Gastroesophageal sphincter (tissue), 4 donors: Measurements from ENCODE around the gene CAMK2N1. TPM values are rescaled to one million over a fixed set of nuclear protein-coding genes. Genes with fewer than 3 reads are reported as not detected.

Experiments used
- ATAC-seq: fragments of 150-250 bp; one replicate; pipeline ENCODE4 v1.9.1; 2016; ENCODE audit warnings: mild to moderate bottlenecking, moderate library complexity
- H3K27ac ChIP-seq, 4 donors: fragments of 200-600 bp; sonication (generic) in 3 of 4; 1 replicate in 3 of 4; 2 replicates in 1 of 4; pipeline ENCODE4 v1.5.1; 2016 to 2019
- H3K27me3 ChIP-seq: fragments of 200-600 bp; sonication (generic); one replicate; pipeline ENCODE4 v1.5.1; 2019
- H3K36me3 ChIP-seq, 2 donors: fragments of 200-600 bp; sonication (generic); one replicate each; pipeline ENCODE4 v1.5.1; 2019; ENCODE audit warnings: control low read depth in 1 of 2
- H3K4me1 ChIP-seq, 3 donors: fragments of 200-600 bp; sonication (generic); 1 replicate in 2 of 3; 2 replicates in 1 of 3; pipeline ENCODE4 v1.5.1; 2016 to 2019; ENCODE audit warnings: control low read depth in 2 of 3
- H3K4me3 ChIP-seq, 2 donors: fragments of 200-600 bp; sonication (generic); one replicate each; pipeline ENCODE4 v1.5.1; 2019; ENCODE audit warnings: mild to moderate bottlenecking in 1 of 2, moderate library complexity in 1 of 2
- H3K9me3 ChIP-seq, 3 donors: fragments of 200-600 bp; sonication (generic); one replicate each; pipeline ENCODE4 v1.5.1; 2017 to 2019; ENCODE audit warnings: control low read depth in 2 of 3
- EP300 ChIP-seq: sonication (generic); formaldehyde crosslinking; IDR thresholded peaks from one replicate; pipeline ENCODE4 v1.6.1; 2017; ENCODE audit warnings: antibody characterized with exemption, mild to moderate bottlenecking
- POLR2A ChIP-seq, 2 donors: fragments of 450-650 bp; IDR thresholded peaks; one replicate each; pipeline ENCODE4 v1.6.1; 2017; ENCODE audit warnings: antibody characterized with exemption in 2 of 2, mild to moderate bottlenecking in 2 of 2, moderate library complexity in 1 of 2
- POLR2AphosphoS5 ChIP-seq: sonication (generic); formaldehyde crosslinking; IDR thresholded peaks from one replicate; pipeline ENCODE4 v1.6.1; 2017; ENCODE audit warnings: antibody characterized with exemption
- WGBS, 2 donors: methylation state at CpG; one replicate each; pipeline ENCODE4 v1.1.5; 2018; ENCODE audit warnings: low coverage in 1 of 2; 5-methylcytosine and 5-hydroxymethylcytosine counted together
- total RNA-seq, 4 donors: library from RNA; depleted of rRNA; stranded (reverse); fragments of >200 nt; gene quantifications; one replicate each; pipeline ENCODE4 v1.1.0, GENCODE V29; 2016
- TF ChIP-seq, protein P1 (sequence below), 4 experiments: fragments of 200-600 bp in 2 of 4; fragments of 450-650 bp in 2 of 4; sonication (generic) in 1 of 4; IDR thresholded peaks; one replicate each; pipeline ENCODE4 v1.5.1; 2017 to 2019; ENCODE audit warnings: antibody characterized with exemption in 4 of 4, mild to moderate bottlenecking in 2 of 4, moderate library complexity in 2 of 4

Gene CAMK2N1
- 10 to 100 TPM; 18.2 to 29.6 (median 26.2) TPM for total RNA-seq

GRCh38 chr1:20485527-20486456 lies at the start of gene CAMK2N1:
Gene CAMK2N1, minus strand, starts transcription at chr1:20486210. Its CDS starts 831 bp downstream, at chr1:20485379.
- no peak for TF ChIP-seq EP300
- TF ChIP-seq, protein P1, sequence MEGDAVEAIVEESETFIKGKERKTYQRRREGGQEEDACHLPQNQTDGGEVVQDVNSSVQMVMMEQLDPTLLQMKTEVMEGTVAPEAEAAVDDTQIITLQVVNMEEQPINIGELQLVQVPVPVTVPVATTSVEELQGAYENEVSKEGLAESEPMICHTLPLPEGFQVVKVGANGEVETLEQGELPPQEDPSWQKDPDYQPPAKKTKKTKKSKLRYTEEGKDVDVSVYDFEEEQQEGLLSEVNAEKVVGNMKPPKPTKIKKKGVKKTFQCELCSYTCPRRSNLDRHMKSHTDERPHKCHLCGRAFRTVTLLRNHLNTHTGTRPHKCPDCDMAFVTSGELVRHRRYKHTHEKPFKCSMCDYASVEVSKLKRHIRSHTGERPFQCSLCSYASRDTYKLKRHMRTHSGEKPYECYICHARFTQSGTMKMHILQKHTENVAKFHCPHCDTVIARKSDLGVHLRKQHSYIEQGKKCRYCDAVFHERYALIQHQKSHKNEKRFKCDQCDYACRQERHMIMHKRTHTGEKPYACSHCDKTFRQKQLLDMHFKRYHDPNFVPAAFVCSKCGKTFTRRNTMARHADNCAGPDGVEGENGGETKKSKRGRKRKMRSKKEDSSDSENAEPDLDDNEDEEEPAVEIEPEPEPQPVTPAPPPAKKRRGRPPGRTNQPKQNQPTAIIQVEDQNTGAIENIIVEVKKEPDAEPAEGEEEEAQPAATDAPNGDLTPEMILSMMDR (IDR thresholded peaks at IDR 0.05) = peak in 1 of 4 experiments; percentile 8
- TF ChIP-seq POLR2A (IDR thresholded peaks at IDR 0.05) = peak; percentile 37 to 63
- Histone ChIP-seq H3K36me3 (no peaks in the 10 kb centered on the region), H3K27me3 (peaks cover 26% of the 10 kb centered on the region), H3K4me3 (peak within 1 kb of the TSS; percentile 63 to 81), H3K9me3 (no peaks in the 10 kb centered on the region), H3K4me1 (peaks cover 0 to 54% (median 18%) of the 10 kb centered on the region in 3 donors), H3K27ac (peak within 1 kb of the TSS; percentile 74 to 96 (median 94))
- WGBS, 2 donors = 1% methylated on average over 9 to 37 of the region's 104 CpGs
- peak; percentile 89 for ATAC-seq

DNA sequence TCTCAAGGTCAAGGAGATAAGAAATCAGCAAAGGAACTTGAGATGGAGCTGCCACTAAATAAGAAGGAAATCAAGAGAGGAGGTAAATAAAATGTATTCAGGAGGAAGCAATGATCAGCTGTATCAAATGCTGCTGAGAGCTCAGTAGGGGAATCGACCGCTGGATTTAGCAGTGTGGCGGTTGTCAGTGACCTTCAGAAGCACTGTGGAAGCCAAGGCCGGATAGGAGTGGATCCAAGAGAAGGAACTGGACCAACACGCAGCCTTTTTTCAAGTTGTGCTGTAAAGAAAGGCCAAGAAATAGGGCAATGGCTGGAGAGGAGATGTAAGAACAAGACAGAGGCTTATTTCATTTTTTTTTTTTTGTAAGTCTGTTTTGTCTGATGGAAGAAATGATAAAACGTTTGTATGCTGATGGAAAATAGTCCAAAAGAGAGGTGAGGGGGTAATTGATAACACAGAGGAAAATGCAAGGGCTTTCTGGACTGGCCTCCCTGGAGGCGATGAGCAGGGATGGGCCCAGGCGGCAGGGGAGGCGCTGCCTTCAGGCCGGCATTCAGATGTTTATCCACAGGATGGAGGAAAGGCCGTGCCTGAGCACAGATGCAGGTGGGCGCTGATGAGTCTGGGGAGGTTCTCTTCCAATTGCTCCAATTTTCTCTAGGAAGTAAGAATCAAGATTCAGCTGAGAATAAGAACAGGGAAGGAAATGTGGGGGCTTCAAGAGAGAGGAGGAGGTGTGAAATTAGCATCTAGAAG lies 48.8 kb upstream of the CAMK2N1 start:
- no peak overlapping the region for H3K4me3 ChIP-seq
- H3K9me3 ChIP-seq = no peaks in the 10 kb centered on the region
- no peak for ATAC-seq
- no peaks in the 10 kb centered on the region for H3K36me3 ChIP-seq
- no peaks in the 10 kb centered on the region for H3K4me1 ChIP-seq
- 48 to 53% methylated on average over 8 to 12 of the region's 12 CpGs for WGBS, 2 donors
- no peak for TF ChIP-seq POLR2A (IDR thresholded peaks at IDR 0.05)
- H3K27me3 ChIP-seq = peaks cover 46% of the 10 kb centered on the region
- no peak overlapping the region for H3K27ac ChIP-seq

- no peaks in the 10 kb centered on the region for H3K4me1 ChIP-seq
- TF ChIP-seq, protein P1 (IDR thresholded peaks at IDR 0.05) = no peak
- no peak for TF ChIP-seq EP300
- TF ChIP-seq POLR2A (IDR thresholded peaks at IDR 0.05) = no peak
- TF ChIP-seq POLR2AphosphoS5 = no peak
- 54 to 60% methylated on average over 2 to 4 of the region's 4 CpGs for WGBS, 2 donors
- no peak for ATAC-seq
- no peak overlapping the region for H3K4me3 ChIP-seq
- peaks cover 57% of the 10 kb centered on the region for H3K27me3 ChIP-seq
- H3K36me3 ChIP-seq = no peaks in the 10 kb centered on the region
- no peak overlapping the region for H3K27ac ChIP-seq
- H3K9me3 ChIP-seq = no peaks in the 10 kb centered on the region
Observed at GRCh38 chr1:20533635-20534034, 47.6 kb upstream of the CAMK2N1 start.

DNA sequence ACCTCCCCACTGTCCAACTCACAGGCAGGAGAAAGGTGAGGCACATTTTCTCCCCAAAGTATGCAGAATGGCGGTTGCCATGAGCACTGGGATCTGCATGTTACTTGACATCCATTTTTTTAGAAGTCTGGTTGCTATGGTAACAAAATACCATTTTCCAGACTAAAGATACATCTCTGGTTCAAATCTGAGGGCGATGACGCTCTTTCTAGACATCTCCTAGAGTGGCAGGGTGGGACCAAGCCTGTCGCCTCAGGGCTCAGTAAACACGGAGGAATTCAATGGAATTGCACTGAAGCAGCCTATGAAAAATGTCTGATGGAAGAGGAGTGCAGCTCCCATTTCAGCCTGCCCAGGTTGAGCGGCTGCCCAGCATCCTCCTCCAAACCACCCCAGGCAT lies 44.9 kb upstream of the CAMK2N1 start:
- 39 to 70% methylated on average over 2 to 4 of the region's 6 CpGs for WGBS, 2 donors
- Histone ChIP-seq H3K4me3 (no peak overlapping the region), H3K27ac (no peak overlapping the region), H3K9me3 (no peaks in the 10 kb centered on the region), H3K4me1 (no peaks in the 10 kb centered on the region), H3K27me3 (peaks cover 73% of the 10 kb centered on the region), H3K36me3 (no peaks in the 10 kb centered on the region)
- TF ChIP-seq EP300 (no peak), POLR2AphosphoS5 (no peak), POLR2A (IDR thresholded peaks at IDR 0.05) (no peak)
- ATAC-seq = no peak

DNA sequence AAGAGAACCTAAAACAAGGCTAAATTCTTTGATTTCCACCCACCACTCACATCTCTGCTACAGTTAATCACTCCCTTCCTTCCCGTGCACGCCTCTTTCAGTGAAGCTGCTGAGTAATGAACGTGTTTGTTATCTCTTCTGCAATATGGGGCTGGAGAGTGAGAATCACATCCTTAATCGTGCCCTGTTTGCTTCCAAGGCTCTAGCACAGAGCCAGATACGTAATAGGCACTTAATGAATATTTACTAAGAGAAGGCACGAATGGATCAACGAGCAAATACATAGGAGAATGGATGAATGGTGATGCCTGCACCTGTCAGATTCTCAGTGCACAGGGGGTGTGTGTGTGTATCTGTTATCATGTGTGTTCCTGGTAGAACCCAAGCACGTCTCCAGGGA lies 44.3 kb upstream of the CAMK2N1 start:
- no peak overlapping the region for H3K4me3 ChIP-seq
- peaks cover 73% of the 10 kb centered on the region for H3K27me3 ChIP-seq
- WGBS, 2 donors = 22 to 44% methylated on average over 6 to 7 of the region's 8 CpGs
- no peak for TF ChIP-seq EP300
- no peak for TF ChIP-seq POLR2AphosphoS5
- TF ChIP-seq, protein P1 (IDR thresholded peaks at IDR 0.05) = no peak
- no peak for TF ChIP-seq POLR2A (IDR thresholded peaks at IDR 0.05)
- H3K4me1 ChIP-seq = no peaks in the 10 kb centered on the region
- H3K27ac ChIP-seq = no peak overlapping the region
- no peak for ATAC-seq
- H3K36me3 ChIP-seq = no peaks in the 10 kb centered on the region
- H3K9me3 ChIP-seq = no peaks in the 10 kb centered on the region
